Lower leg skin (tissue), 4 donors: ENCODE results near the gene OXSR1. TPM values are rescaled to one million over a fixed set of nuclear protein-coding genes. Genes with fewer than 3 reads are reported as not detected.
"Not testable (repeated sequence)": the region's sequence is repeated elsewhere in the genome, so short reads cannot be mapped to it uniquely, and the experiment has no call there.

Experiments
- DNase-seq, 2 donors: peaks; one replicate each; pipeline ENCODE4 v3.0.0-alpha.2; 2019; ENCODE audit warnings: low spot score in 2 of 2
- H3K4me3 ChIP-seq: fragments of 200-600 bp; sonication (generic); 2 replicates; pipeline ENCODE4 v1.5.1; 2017; ENCODE audit warnings: mild to moderate bottlenecking, low read depth; ENCODE audit not compliant: poor library complexity, severe bottlenecking
- CTCF ChIP-seq, 3 donors: fragments of 450-650 bp; IDR thresholded peaks; one replicate each; pipeline ENCODE4 v1.5.1; 2016; ENCODE audit warnings: antibody characterized with exemption in 3 of 3, mild to moderate bottlenecking in 3 of 3, moderate library complexity in 2 of 3
- POLR2A ChIP-seq, 2 donors: fragments of 450-650 bp; IDR thresholded peaks; one replicate each; pipeline ENCODE4 v1.6.1; 2016 to 2017; ENCODE audit warnings: antibody characterized with exemption in 2 of 2, mild to moderate bottlenecking in 1 of 2, moderate library complexity in 1 of 2
- WGBS, 2 donors: methylation state at CpG; one replicate each; pipeline ENCODE4 v1.1.5; 2018; 5-methylcytosine and 5-hydroxymethylcytosine counted together
- intact Hi-C: fragments of 100-400 bp; cut with DNase I; formaldehyde crosslinking; loops from one replicate; pipeline ENCODE4 v1.15.0; 2023; ENCODE audit warnings: low total_unique reads
- total RNA-seq, 4 donors: library from RNA; depleted of rRNA; stranded (reverse); fragments of >200 nt; gene quantifications; one replicate each; pipeline ENCODE4 v1.1.0, GENCODE V29; 2016

OXSR1 gene
- total RNA-seq, 4 donors from 2014 or later: 23.4 to 36.1 (median 31.6) TPM

GRCh38 chr3:38173834-38174418, 8.6 kb downstream of the OXSR1 start:
- TF ChIP-seq POLR2A (IDR thresholded peaks at IDR 0.05): no peak
- no peak for TF ChIP-seq CTCF (IDR thresholded peaks at IDR 0.05)
- 81 to 84% methylated on average over 5 of the region's 5 CpGs for WGBS, 2 donors
- H3K4me3 ChIP-seq: no peak overlapping the region
- intact Hi-C loops: no loop called here
- DNase-seq: no peak

GRCh38 chr3:38177181-38177580, 11.8 kb downstream of the OXSR1 start:
- no peak for DNase-seq
- WGBS, 2 donors: 50 to 58% methylated on average over 2 of the region's 2 CpGs
- H3K4me3 ChIP-seq: no peak overlapping the region
- intact Hi-C loops: no loop called here
- TF ChIP-seq POLR2A (IDR thresholded peaks at IDR 0.05) (no peak), CTCF (IDR thresholded peaks at IDR 0.05) (no peak)

- WGBS, 2 donors: 90 to 97% methylated on average over 1 of the region's 1 CpG
- no peak for TF ChIP-seq POLR2A (IDR thresholded peaks at IDR 0.05)
- no peak for TF ChIP-seq CTCF (IDR thresholded peaks at IDR 0.05)
- no peak overlapping the region for H3K4me3 ChIP-seq
- intact Hi-C loops: no loop called here
- DNase-seq: no peak
Measured at GRCh38 chr3:38186781-38187180, 21.4 kb downstream of the OXSR1 start.

GRCh38 chr3:38190481-38190881, 25.1 kb downstream of the OXSR1 start:
- TF ChIP-seq CTCF (IDR thresholded peaks at IDR 0.05) (no peak), POLR2A (IDR thresholded peaks at IDR 0.05) (no peak)
- intact Hi-C loops: no loop called here
- DNase-seq: no peak
- H3K4me3 ChIP-seq: no peak overlapping the region

GRCh38 chr3:38202931-38203330, 37.6 kb downstream of the OXSR1 start:
- intact Hi-C loops, DNase-seq, H3K4me3 ChIP-seq: not testable (repeated sequence)
- WGBS, 2 donors: 95 to 96% methylated on average over 12 of the region's 12 CpGs

GRCh38 chr3:38203690-38204089, 38.4 kb downstream of the OXSR1 start:
- no peak overlapping the region for H3K4me3 ChIP-seq
- 96 to 100% methylated on average over 2 of the region's 2 CpGs for WGBS, 2 donors
- no peak for TF ChIP-seq CTCF (IDR thresholded peaks at IDR 0.05)
- TF ChIP-seq POLR2A (IDR thresholded peaks at IDR 0.05): no peak
- no peak for DNase-seq
- intact Hi-C loops: no loop called here
